Liver (tissue), 9 donors: ENCODE measurements around the gene EXOC1L. TPM values are rescaled to one million over a fixed set of nuclear protein-coding genes. Genes with fewer than 3 reads are reported as not detected.
"Not testable (repeated sequence)": the region's sequence is repeated elsewhere in the genome, so short reads cannot be mapped to it uniquely, and the experiment has no call there.

Experiments
- DNase-seq: peaks from one replicate; pipeline ENCODE4 v3.0.0-alpha.2; 2017; ENCODE audit warnings: low spot score
- H3K27ac ChIP-seq, 2 donors: one replicate each; pipeline ENCODE4 v1.7.0; 2013; ENCODE audit warnings: inconsistent platforms in 2 of 2, low read length in 2 of 2, control low read depth in 1 of 2, low read depth in 1 of 2, mild to moderate bottlenecking in 1 of 2
- H3K27me3 ChIP-seq, 4 donors: one replicate each; pipeline versions ENCODE4 v1.6.1 to v1.7.0; 2013; ENCODE audit warnings: low read length in 3 of 4, inconsistent platforms in 1 of 4, mild to moderate bottlenecking in 1 of 4, moderate library complexity in 1 of 4; ENCODE audit not compliant: control insufficient read depth in 4 of 4, insufficient read depth in 4 of 4
- H3K36me3 ChIP-seq, 4 donors: one replicate each; pipeline versions ENCODE4 v1.6.1 to v1.7.0; 2013; ENCODE audit warnings: low read length in 3 of 4, mild to moderate bottlenecking in 3 of 4, low read depth in 1 of 4, moderate library complexity in 1 of 4; ENCODE audit not compliant: control insufficient read depth in 4 of 4, insufficient read depth in 3 of 4
- H3K4me1 ChIP-seq, 4 donors: one replicate each; pipeline versions ENCODE4 v1.6.1 to v1.7.0; 2013; ENCODE audit warnings: low read length in 3 of 4, mild to moderate bottlenecking in 3 of 4, moderate library complexity in 1 of 4; ENCODE audit not compliant: control insufficient read depth in 4 of 4, insufficient read depth in 4 of 4
- H3K4me3 ChIP-seq, 3 donors: one replicate each; pipeline versions ENCODE4 v1.6.1 to v1.7.0; 2013; ENCODE audit warnings: low read length in 3 of 3, control low read depth in 1 of 3, low read depth in 1 of 3, mild to moderate bottlenecking in 1 of 3
- H3K9ac ChIP-seq, 2 donors: one replicate each; pipeline ENCODE4 v1.7.0; 2013; ENCODE audit warnings: low read length in 2 of 2, mild to moderate bottlenecking in 2 of 2, moderate library complexity in 2 of 2, control low read depth in 1 of 2, low read depth in 1 of 2
- H3K9me3 ChIP-seq, 4 donors: one replicate each; pipeline versions ENCODE4 v1.6.1 to v1.7.0; 2013; ENCODE audit warnings: low read length in 3 of 4; ENCODE audit not compliant: control insufficient read depth in 4 of 4
- CTCF ChIP-seq: fragments of 150-350 bp; IDR thresholded peaks from 2 replicates; pipeline ENCODE4 v1.5.1; 2017; ENCODE audit warnings: improper control_type of control experiment, low read depth, low read length; ENCODE audit not compliant: missing input control
- EGR1 ChIP-seq, 2 donors: IDR thresholded peaks; 2 replicates each; pipeline ENCODE4 v1.6.1; 2016 to 2018; ENCODE audit warnings: antibody characterized with exemption in 2 of 2, low read depth in 2 of 2
- FOXA2 ChIP-seq: IDR thresholded peaks from 2 replicates; pipeline ENCODE4 v1.6.1; 2016; ENCODE audit warnings: antibody characterized with exemption
- GABPA ChIP-seq, 2 donors: IDR thresholded peaks in 1 of 2; conservative IDR thresholded peaks in 1 of 2; 2 replicates each; pipeline ENCODE4 v1.6.1; 2016; ENCODE audit warnings: antibody characterized with exemption in 2 of 2, mild to moderate bottlenecking in 1 of 2, moderate library complexity in 1 of 2
- JUND ChIP-seq, 2 donors: IDR thresholded peaks; 2 replicates each; pipeline ENCODE4 v1.6.1; 2016; ENCODE audit warnings: antibody characterized with exemption in 2 of 2
- RAD21 ChIP-seq, 2 donors: IDR thresholded peaks; 2 replicates each; pipeline ENCODE4 v1.6.1; 2016; ENCODE audit warnings: antibody characterized with exemption in 2 of 2, mild to moderate bottlenecking in 2 of 2
- REST ChIP-seq: IDR thresholded peaks from 2 replicates; pipeline ENCODE4 v1.6.1; 2016; ENCODE audit warnings: antibody characterized with exemption, mild to moderate bottlenecking
- RXRA ChIP-seq, 2 donors: IDR thresholded peaks; 2 replicates each; pipeline ENCODE4 v1.6.1; 2017 to 2018; ENCODE audit warnings: antibody characterized with exemption in 2 of 2, mild to moderate bottlenecking in 1 of 2
- TAF1 ChIP-seq: conservative IDR thresholded peaks from 2 replicates; pipeline ENCODE4 v1.6.1; 2016; ENCODE audit warnings: antibody characterized with exemption, mild to moderate bottlenecking
- YY1 ChIP-seq: IDR thresholded peaks from 2 replicates; pipeline ENCODE4 v1.6.1; 2016; ENCODE audit warnings: antibody characterized with exemption, mild to moderate bottlenecking
- WGBS: extraction: QIAGEN DNeasy Blood & Tissue Kit; methylation state at CpG from one replicate; pipeline ENCODE4 v1.1.7; 2013; 5-methylcytosine and 5-hydroxymethylcytosine counted together
- polyA plus RNA-seq, 2 donors: library from polyadenylated mRNA; stranded (reverse) in 1 of 2; unstranded in 1 of 2; fragments of 200-250 nt in 1 of 2; fragments of >200 nt in 1 of 2; fragmentation: Nextera tagmentation in 1 of 2; extraction: Ambion mirVana in 1 of 2; gene quantifications; one replicate each; pipeline versions ENCODE4 v1.2.1 to v1.2.3, GENCODE V29; 2013 to 2015
- total RNA-seq, 2 donors: library from RNA; depleted of rRNA; stranded (reverse); fragments of >200 nt; gene quantifications; one replicate each; pipeline ENCODE4 v1.2.3, GENCODE V29; 2014
- donor health status: healthy.
- donor health status: healthy.
- donor health status: healthy.
- donor health status: healthy.
- donor health status: healthy.

Gene EXOC1L
- total and polyA plus RNA-seq, 4 donors: not detected

GRCh38 chr4:55838952-55839351 lies 19.4 kb downstream of the EXOC1L start:
- peaks cover 0 to 2% (median 0%) of the 10 kb centered on the region in 4 donors for H3K36me3 ChIP-seq
- no peak overlapping the region for H3K27ac ChIP-seq
- H3K4me3 ChIP-seq: no peak overlapping the region
- H3K9ac ChIP-seq: no peak overlapping the region
- H3K27me3 ChIP-seq: peaks cover 0 to 12% (median 1%) of the 10 kb centered on the region in 4 donors
- H3K9me3 ChIP-seq: peaks cover 3 to 12% (median 5%) of the 10 kb centered on the region in 4 donors
- no peak for DNase-seq
- TF ChIP-seq JUND (IDR thresholded peaks at IDR 0.05): no peak
- TF ChIP-seq CTCF: no peak
- TF ChIP-seq RXRA (IDR thresholded peaks at IDR 0.05): no peak
- TF ChIP-seq FOXA2: no peak
- TF ChIP-seq REST: no peak
- TF ChIP-seq RAD21 (IDR thresholded peaks at IDR 0.05): no peak
- TF ChIP-seq TAF1: no peak
- no peak for TF ChIP-seq GABPA (IDR thresholded peaks at IDR 0.05 in 1 of 2, conservative IDR thresholded peaks at IDR 0.05 in 1 of 2)
- TF ChIP-seq EGR1 (IDR thresholded peaks at IDR 0.05; ENCODE audit: low read depth in 2 of 2): no peak
- H3K4me1 ChIP-seq: no peaks in the 10 kb centered on the region

- Histone ChIP-seq H3K27ac (no peak overlapping the region), H3K4me3 (no peak overlapping the region), H3K9ac (no peak overlapping the region), H3K36me3 (peaks cover 0 to 2% (median 0%) of the 10 kb centered on the region in 4 donors), H3K9me3 (peaks cover 3 to 12% (median 5%) of the 10 kb centered on the region in 4 donors), H3K27me3 (peaks cover 0 to 9% (median under 1%) of the 10 kb centered on the region in 4 donors), H3K4me1 (no peaks in the 10 kb centered on the region)
- no peak for DNase-seq
- no peak for TF ChIP-seq GABPA (IDR thresholded peaks at IDR 0.05 in 1 of 2, conservative IDR thresholded peaks at IDR 0.05 in 1 of 2)
- no peak for TF ChIP-seq CTCF
- no peak for TF ChIP-seq RAD21 (IDR thresholded peaks at IDR 0.05)
- TF ChIP-seq YY1: no peak
- no peak for TF ChIP-seq FOXA2
- WGBS: 77% methylated on average over 1 of the region's 1 CpG
Measured at GRCh38 chr4:55840956-55841355, 21.4 kb downstream of the EXOC1L start.

- H3K27me3 ChIP-seq, H3K9ac ChIP-seq, H3K4me3 ChIP-seq, H3K27ac ChIP-seq, H3K36me3 ChIP-seq, H3K4me1 ChIP-seq, DNase-seq: not testable (repeated sequence)
- H3K9me3 ChIP-seq: peaks cover 3 to 12% (median 5%) of the 10 kb centered on the region in 4 donors
- WGBS: 75% methylated on average over 21 of the region's 22 CpGs
Measured at GRCh38 chr4:55841373-55842239, 22.0 kb downstream of the EXOC1L start.

GRCh38 chr4:55842312-55842711 lies 22.7 kb downstream of the EXOC1L start:
- H3K9me3 ChIP-seq, H3K4me1 ChIP-seq, H3K27me3 ChIP-seq, H3K4me3 ChIP-seq, DNase-seq, H3K36me3 ChIP-seq, H3K9ac ChIP-seq, H3K27ac ChIP-seq: not testable (repeated sequence)
- 58% methylated on average over 9 of the region's 10 CpGs for WGBS
